SK-N-SH treated with all-trans-retinoic acid at 6 μM for 48 hours (cell line): ENCODE measurements around the gene GPC6.

ENCODE experiments used
- ARNTL ChIP-seq: fragments of 450-650 bp; formaldehyde crosslinking; IDR thresholded peaks from 2 replicates; pipeline ENCODE4 v1.5.0; 2020; ENCODE audit warnings: low read depth, mild to moderate bottlenecking, moderate library complexity, borderline replicate concordance
- BACH2 ChIP-seq: fragments of 250-450 bp; sonication (Bioruptor Pico); IDR thresholded peaks from 2 replicates; pipeline ENCODE4 v1.9.0; 2021; ENCODE audit warnings: mild to moderate bottlenecking, borderline replicate concordance
- CREB5 ChIP-seq: fragments of 250-450 bp; sonication (Bioruptor Pico); IDR thresholded peaks from 2 replicates; pipeline ENCODE4 v1.5.1; 2020; ENCODE audit warnings: low read depth, mild to moderate bottlenecking, moderate library complexity
- CSDC2 ChIP-seq: fragments of 250-450 bp; sonication (Bioruptor Pico); IDR thresholded peaks from 2 replicates; pipeline ENCODE4 v1.5.0; 2020; ENCODE audit warnings: mild to moderate bottlenecking, moderate library complexity
- PATZ1 ChIP-seq: fragments of 250-450 bp; sonication (Bioruptor Pico); IDR thresholded peaks from 2 replicates; pipeline ENCODE4 v1.8.0; 2020; ENCODE audit warnings: mild to moderate bottlenecking, moderate library complexity, borderline replicate concordance
- PPARA ChIP-seq: fragments of 250-450 bp; sonication (Bioruptor Pico); IDR thresholded peaks from 2 replicates; pipeline ENCODE4 v1.5.0; 2020; ENCODE audit warnings: mild to moderate bottlenecking, borderline replicate concordance
- RARB ChIP-seq: fragments of 250-450 bp; sonication (Bioruptor Pico); IDR thresholded peaks from 2 replicates; pipeline ENCODE4 v1.8.0; 2021; ENCODE audit warnings: mild to moderate bottlenecking, moderate library complexity
- SNAI2 ChIP-seq: fragments of 250-450 bp; sonication (Bioruptor Pico); IDR thresholded peaks from 2 replicates; pipeline ENCODE4 v1.5.0; 2020; ENCODE audit warnings: mild to moderate bottlenecking, moderate library complexity
- TCF4 ChIP-seq: fragments of 250-450 bp; sonication (Bioruptor Pico); IDR thresholded peaks from 2 replicates; pipeline ENCODE4 v1.8.0; 2021; ENCODE audit warnings: mild to moderate bottlenecking, moderate library complexity, borderline replicate concordance
- ZC3H10 ChIP-seq: fragments of 250-450 bp; sonication (Bioruptor Pico); IDR thresholded peaks from 2 replicates; pipeline ENCODE4 v1.5.1; 2021; ENCODE audit warnings: mild to moderate bottlenecking, moderate library complexity
- ZFP3 ChIP-seq: fragments of 250-450 bp; sonication (Bioruptor Pico); IDR thresholded peaks from 2 replicates; pipeline ENCODE4 v1.5.0; 2020; ENCODE audit warnings: mild to moderate bottlenecking, moderate library complexity
- ZFP30 ChIP-seq: fragments of 450-650 bp; formaldehyde crosslinking; IDR thresholded peaks from 2 replicates; pipeline ENCODE4 v1.5.0; 2022; ENCODE audit warnings: mild to moderate bottlenecking, moderate library complexity
- ZNF8 ChIP-seq: fragments of 450-650 bp; formaldehyde crosslinking; IDR thresholded peaks from 2 replicates; pipeline ENCODE4 v1.5.0; 2020; ENCODE audit warnings: mild to moderate bottlenecking, moderate library complexity

GRCh38 chr13:94115054-94115453 is 888.4 kb downstream of the GPC6 start:
- TF ChIP-seq PATZ1 (CRISPR knock-in tag) (no peak), BACH2 (no peak), CREB5 (CRISPR knock-in tag) (no peak), ZFP3 (CRISPR knock-in tag) (no peak), ZNF8 (CRISPR knock-in tag) (no peak), SNAI2 (CRISPR knock-in tag) (no peak), CSDC2 (no peak), PPARA (CRISPR knock-in tag) (no peak), RARB (CRISPR knock-in tag) (no peak), ZC3H10 (CRISPR knock-in tag) (no peak), TCF4 (CRISPR knock-in tag) (no peak), ARNTL (no peak), ZFP30 (CRISPR knock-in tag) (no peak)
